H1 (cell line): ENCODE measurements around the gene MARK3. TPM values are rescaled to one million over a fixed set of nuclear protein-coding genes. Genes with fewer than 3 reads are reported as not detected.

Source experiments
- CTCF ChIA-PET: fragments of 300-600 bp; sonication (Branson Sonifier 250); formaldehyde crosslinking; loops from one replicate; lab custom pipeline; 2021; ENCODE audit not compliant: partially characterized antibody; lab: Charles Lee
- POLR2A ChIA-PET: fragments of 300-600 bp; sonication (Branson Sonifier 250); formaldehyde crosslinking; loops from one replicate; lab custom pipeline; 2021; ENCODE audit warnings: inconsistent platforms; ENCODE audit not compliant: partially characterized antibody; lab: Charles Lee
- DNase-seq, 2 experiments: peaks; one replicate each; pipeline versions ENCODE4 v3.0.0 to v3.0.0-alpha.2; 2010 to 2022; ENCODE audit warnings: low spot score in 2 of 2, low read depth in 1 of 2, mixed read lengths in 1 of 2
- FAIRE-seq: peaks from 2 replicates; lab custom pipeline; 2011; peaks lifted over from hg19 to GRCh38; lab: Jason Lieb, UNC
- H2AFZ ChIP-seq: 2 replicates; pipeline ENCODE4 v1.8.1; 2012; ENCODE audit warnings: low read length, inconsistent platforms
- H2AK5ac ChIP-seq: 2 replicates; pipeline ENCODE4 v1.6.1; 2013; ENCODE audit warnings: low read depth, low read length
- H2BK120ac ChIP-seq: replicated peaks from 2 replicates; pipeline ENCODE3; 2013; ENCODE audit warnings: low read depth, low read length, inconsistent platforms
- H2BK12ac ChIP-seq: 2 replicates; pipeline ENCODE4 v1.6.1; 2013; ENCODE audit warnings: low read depth, low read length
- H2BK15ac ChIP-seq: 2 replicates; pipeline ENCODE4 v1.6.1; 2013; ENCODE audit warnings: low read length
- H2BK20ac ChIP-seq: 2 replicates; pipeline ENCODE4 v1.6.1; 2013; ENCODE audit warnings: low read length
- H2BK5ac ChIP-seq: 2 replicates; pipeline ENCODE4 v1.6.1; 2013; ENCODE audit warnings: low read depth, low read length
- H3K14ac ChIP-seq: 2 replicates; pipeline ENCODE4 v1.6.1; 2013; ENCODE audit warnings: inconsistent platforms; ENCODE audit not compliant: insufficient read length
- H3K18ac ChIP-seq: 2 replicates; pipeline ENCODE4 v1.6.1; 2013; ENCODE audit warnings: low read length; ENCODE audit errors: extremely low read depth
- H3K23ac ChIP-seq: 2 replicates; pipeline ENCODE4 v1.6.1; 2013; ENCODE audit warnings: inconsistent platforms; ENCODE audit not compliant: insufficient read length
- H3K23me2 ChIP-seq: 2 replicates; pipeline ENCODE4 v1.6.1; 2013; ENCODE audit warnings: low read depth, low read length
- H3K27ac ChIP-seq: 2 replicates; pipeline ENCODE4 v1.6.1; 2011; ENCODE audit warnings: low read depth, low read length, inconsistent platforms
- H3K27me3 ChIP-seq, 4 experiments: replicated peaks in 1 of 4; 1 replicate in 1 of 4; 2 replicates in 3 of 4; pipeline versions ENCODE4 v1.6.1 to v1.8.1; 2011 to 2013; ENCODE audit warnings: low read length in 3 of 4, mild to moderate bottlenecking in 3 of 4, inconsistent platforms in 2 of 4, mixed read lengths in 2 of 4, moderate library complexity in 1 of 4; ENCODE audit not compliant: control insufficient read depth in 3 of 4, insufficient read depth in 3 of 4; ENCODE audit errors: extremely low read depth in 1 of 4
- H3K36me3 ChIP-seq, 4 experiments: 2 replicates each; pipeline versions ENCODE4 v1.6.1 to v1.8.1; 2011 to 2013; ENCODE audit warnings: mild to moderate bottlenecking in 4 of 4, low read length in 3 of 4, moderate library complexity in 2 of 4, control low read depth in 1 of 4, inconsistent platforms in 1 of 4; ENCODE audit not compliant: insufficient read depth in 4 of 4, control insufficient read depth in 2 of 4
- H3K4ac ChIP-seq: replicated peaks from 2 replicates; pipeline ENCODE3; 2013; ENCODE audit warnings: low read length, low read depth, mixed read lengths, inconsistent platforms; ENCODE audit not compliant: insufficient read length
- H3K4me1 ChIP-seq, 4 experiments: replicated peaks in 1 of 4; 1 replicate in 1 of 4; 2 replicates in 3 of 4; pipeline versions ENCODE4 v1.6.1 to v1.8.1; 2011 to 2013; ENCODE audit warnings: low read length in 3 of 4, inconsistent platforms in 2 of 4, mixed read lengths in 1 of 4; ENCODE audit not compliant: insufficient read depth in 4 of 4, control insufficient read depth in 3 of 4
- H3K4me2 ChIP-seq, 2 experiments: 2 replicates each; pipeline versions ENCODE4 v1.6.1 to v1.8.1; 2011 to 2013; ENCODE audit warnings: low read depth in 2 of 2, low read length in 2 of 2, control low read depth in 1 of 2, inconsistent platforms in 1 of 2, mild to moderate bottlenecking in 1 of 2; ENCODE audit not compliant: insufficient read depth in 1 of 2
- H3K4me3 ChIP-seq, 4 experiments: fragments of 200-600, 300-600 bp in 1 of 4; sonication (generic), shearing (Covaris generic), sonication (Bioruptor Twin) in 1 of 4; 2 replicates each; pipeline versions ENCODE4 v1.5.1 to v1.8.1; 2011 to 2016; ENCODE audit warnings: low read length in 4 of 4, low read depth in 3 of 4, control low read depth in 2 of 4, inconsistent platforms in 2 of 4, mild to moderate bottlenecking in 2 of 4, mixed read lengths in 1 of 4, moderate library complexity in 1 of 4; ENCODE audit not compliant: insufficient read depth in 2 of 4; ENCODE audit errors: extremely low read depth in 1 of 4
- H3K56ac ChIP-seq: replicated peaks from 2 replicates; pipeline ENCODE3; 2013; ENCODE audit warnings: low read depth, mild to moderate bottlenecking, mixed read lengths, low read length, inconsistent platforms; ENCODE audit not compliant: insufficient read length
- H3K79me1 ChIP-seq: 2 replicates; pipeline ENCODE4 v1.6.1; 2013; ENCODE audit warnings: low read depth, low read length, control low read depth
- H3K79me2 ChIP-seq, 2 experiments: 2 replicates each; pipeline versions ENCODE4 v1.6.1 to v1.8.1; 2012 to 2013; ENCODE audit warnings: low read length in 2 of 2, mild to moderate bottlenecking in 2 of 2, inconsistent platforms in 1 of 2; ENCODE audit not compliant: insufficient read depth in 2 of 2, control insufficient read depth in 1 of 2
- H3K9ac ChIP-seq, 4 experiments: replicated peaks in 1 of 4; 1 replicate in 1 of 4; 2 replicates in 3 of 4; pipeline versions ENCODE4 v1.6.1 to v1.8.1; 2011 to 2013; ENCODE audit warnings: low read depth in 3 of 4, low read length in 3 of 4, control low read depth in 2 of 4, mild to moderate bottlenecking in 2 of 4, moderate library complexity in 2 of 4, inconsistent platforms in 1 of 4; ENCODE audit errors: extremely low read depth in 1 of 4
- H3K9me3 ChIP-seq, 2 experiments: 2 replicates each; pipeline versions ENCODE4 v1.6.1 to v1.8.1; 2012 to 2013; ENCODE audit warnings: mild to moderate bottlenecking in 2 of 2, moderate library complexity in 2 of 2, control low read depth in 1 of 2, inconsistent platforms in 1 of 2, low read depth in 1 of 2, low read length in 1 of 2, mixed read lengths in 1 of 2; ENCODE audit not compliant: insufficient read depth in 2 of 2
- H4K20me1 ChIP-seq, 2 experiments: replicated peaks in 1 of 2; 2 replicates each; pipeline versions ENCODE3 to v1.8.1; 2011 to 2013; ENCODE audit warnings: inconsistent platforms in 2 of 2, low read length in 2 of 2, mild to moderate bottlenecking in 1 of 2; ENCODE audit not compliant: insufficient read depth in 2 of 2, control insufficient read depth in 1 of 2
- H4K5ac ChIP-seq: 2 replicates; pipeline ENCODE4 v1.6.1; 2013; ENCODE audit warnings: low read length, low read depth, mixed read lengths, inconsistent platforms; ENCODE audit not compliant: insufficient read length
- H4K8ac ChIP-seq: 2 replicates; pipeline ENCODE4 v1.8.0; 2013; ENCODE audit warnings: mild to moderate bottlenecking, moderate library complexity, low read length, inconsistent platforms; ENCODE audit not compliant: insufficient read depth; ENCODE audit errors: extremely low read depth
- H4K91ac ChIP-seq: replicated peaks from 2 replicates; pipeline ENCODE3; 2013; ENCODE audit warnings: low read length, mixed read lengths, inconsistent platforms; ENCODE audit not compliant: insufficient read length
- NRF1 ChIP-seq: IDR thresholded peaks from 2 replicates; pipeline ENCODE4 v1.6.1; 2011; ENCODE audit warnings: mild to moderate bottlenecking, low read depth, low read length, improper control_type of control experiment
- RAD21 ChIP-seq, 2 experiments: IDR thresholded peaks in 1 of 2; conservative IDR thresholded peaks in 1 of 2; 2 replicates each; pipeline ENCODE4 v1.6.1; 2011; ENCODE audit warnings: low read depth in 2 of 2, low read length in 2 of 2, improper control_type of control experiment in 1 of 2, inconsistent platforms in 1 of 2, mild to moderate bottlenecking in 1 of 2, moderate library complexity in 1 of 2
- WGBS, 2 experiments: shearing (Covaris generic) in 1 of 2; methylation state at CpG; one replicate each; pipeline versions ENCODE4 v1.1.6 to v1.1.7; 2013 to 2015; ENCODE audit warnings: low lambda C conversion rate in 2 of 2, mixed read lengths in 2 of 2, inconsistent platforms in 1 of 2, low coverage in 1 of 2, missing lambda C conversion rate in 1 of 2; ENCODE audit not compliant: insufficient replicate concordance in 2 of 2, insufficient coverage in 1 of 2, insufficient read length in 1 of 2; ENCODE audit errors: extremely low coverage in 1 of 2, missing lambda C conversion rate in 1 of 2; 5-methylcytosine and 5-hydroxymethylcytosine counted together
- polyA plus RNA-seq, 7 experiments: library from polyadenylated mRNA; depleted of rRNA in 3 of 7; stranded (reverse) in 5 of 7; unstranded in 2 of 7; fragments of >200 nt in 5 of 7; fragments of 200-250 nt in 2 of 7; gene quantifications; 1 replicate in 5 of 7; 2 replicates in 1 of 7; 4 replicates in 1 of 7; pipeline versions ENCODE4 v1.2.1 to v1.2.3, GENCODE V29; 2011 to 2013; ENCODE audit warnings: missing spikeins in 2 of 7, mixed read lengths in 2 of 7
- total RNA-seq: library from RNA; stranded (reverse); fragmentation: NEBNext Ultra II Directional; extraction: Animal tissue kit (Norgen Biotek cat#: 25700); gene quantifications from 2 replicates; pipeline ENCODE4 v1.2.1, GENCODE V29; 2021
- TF ChIP-seq, protein P1 (sequence below): IDR thresholded peaks from 2 replicates; pipeline ENCODE4 v1.6.1; 2012; ENCODE audit warnings: inconsistent platforms

MARK3 gene
- total and polyA plus RNA-seq, 2 of the 8 experiments (the other 6 are each of a cell fraction or from before 2014, with no cell fraction given): 39.4 to 76.9 TPM

GRCh38 chr14:103549361-103550311, 164.4 kb downstream of the MARK3 start:
- peak in 1 of 2 experiments; percentile 9; a peak in 1 of 4 replicates for TF ChIP-seq RAD21 (IDR thresholded peaks at IDR 0.05 in 1 of 2, conservative IDR thresholded peaks at IDR 0.05 in 1 of 2; ENCODE audit: low read depth in 2 of 2, low read length in 2 of 2)
- TF ChIP-seq NRF1: no peak
- TF ChIP-seq, protein P1, sequence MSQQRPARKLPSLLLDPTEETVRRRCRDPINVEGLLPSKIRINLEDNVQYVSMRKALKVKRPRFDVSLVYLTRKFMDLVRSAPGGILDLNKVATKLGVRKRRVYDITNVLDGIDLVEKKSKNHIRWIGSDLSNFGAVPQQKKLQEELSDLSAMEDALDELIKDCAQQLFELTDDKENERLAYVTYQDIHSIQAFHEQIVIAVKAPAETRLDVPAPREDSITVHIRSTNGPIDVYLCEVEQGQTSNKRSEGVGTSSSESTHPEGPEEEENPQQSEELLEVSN: 0 out of 2 replicates have a peak, but pooled peaks have one; percentile 19
- Histone ChIP-seq H3K36me3 (no peaks in the 10 kb centered on the region), H3K23me2 (no peaks in the 10 kb centered on the region), H4K8ac (peak overlapping the region; percentile 20; the same call in 1 of the 2 replicates), H4K5ac (no peak overlapping the region), H2BK12ac (0 out of 2 replicates have a peak overlapping the region, but pooled peaks have one; percentile 50), H4K91ac (peak overlapping the region; percentile 9), H3K4me1 (peaks cover 0 to 3% (median 1%) of the 10 kb centered on the region in 4 experiments; a peak in 4 of 7 replicates), H2BK20ac (no peak overlapping the region), H3K56ac (no peak overlapping the region), H3K14ac (no peak overlapping the region), H2BK120ac (no peak overlapping the region), H3K79me2 (no peaks in the 10 kb centered on the region), H2AK5ac (no peak overlapping the region), H3K4me3 (no peak overlapping the region), H3K4me2 (no peak overlapping the region), H3K79me1 (no peaks in the 10 kb centered on the region), H2BK15ac (peak overlapping the region; percentile 95; the same call in 1 of the 2 replicates), H3K4ac (no peak overlapping the region), H3K27ac (0 out of 2 replicates have a peak overlapping the region, but pooled peaks have one; percentile 11), H3K27me3 (no peaks in the 10 kb centered on the region), H4K20me1 (peaks cover 0 to 4% of the 10 kb centered on the region in 2 experiments), H3K23ac (no peak overlapping the region), H2AFZ (no peak overlapping the region), H3K9me3 (no peaks in the 10 kb centered on the region), H3K18ac (no peak overlapping the region), H3K9ac (no peak overlapping the region), H2BK5ac (no peak overlapping the region; the same call in 1 of the 2 replicates)
- WGBS, 2 experiments: 87% methylated on average over 28 of the region's 30 CpGs; no CpG with 5 or more reads in 1 of the 2 experiments
- ChIA-PET CTCF (interaction anchor here (1.0 to 28.8 kb wide), 7 partner anchors 8 to 305 kb away, joined by 3 to 921 read pairs (median 8); partner anchors contain the start of genes BAG5, CKB and TRMT61A), POLR2A (interaction anchor here (0.9 to 29.8 kb wide), 6 partner anchors 10 to 39 kb away, joined by 3 to 844 read pairs (median 6); partner anchors contain the start of genes BAG5, CKB and COA8)
- DNase-seq (no peak), FAIRE-seq (no peak)
